ENCODE results near the gene COL21A1. TPM values are rescaled to one million over a fixed set of nuclear protein-coding genes. Genes with fewer than 3 reads are reported as not detected.

Gene COL21A1
- total and polyA plus RNA-seq, 2 of the 4 experiments (the other 2 are of a cell fraction), result 0.05 TPM; not detected in 1

- H2BK120ac ChIP-seq (ENCODE audit: low read depth, low read length), result no peak overlapping the region
- no CpG with 5 or more reads among the region's 2 CpGs for WGBS, 2 experiments (ENCODE audit: extremely low coverage in 2 of 2, insufficient read length in 1 of 2)
- H2BK5ac ChIP-seq (ENCODE audit: low read depth, low read length, poor library complexity, severe bottlenecking), result no peak overlapping the region
- H3K4ac ChIP-seq (ENCODE audit: low read depth, low read length), result no peak overlapping the region
- dilution Hi-C loops (cut with HindIII; ENCODE audit: low sequenced_read_pairs, unreplicated experiment) (no loop called here), in situ Hi-C loops (cut with MboI; ENCODE audit: low sequenced_read_pairs) (no loop called here), intact Hi-C loops (cut with micrococcal nuclease) (no loop called here)
- TF ChIP-seq CEBPB (IDR thresholded peaks at IDR 0.05; ENCODE audit: low read depth, low read length) (no peak), SMC3 (IDR thresholded peaks at IDR 0.05; ENCODE audit: low read depth, low read length) (no peak), USF2 (IDR thresholded peaks at IDR 0.05; ENCODE audit: low read depth, low read length) (no peak), NFE2L2 (IDR thresholded peaks at IDR 0.05; ENCODE audit: low read depth, low read length) (no peak), CHD1 (IDR thresholded peaks at IDR 0.05; ENCODE audit: low read depth, low read length) (no peak), ELK1 (IDR thresholded peaks at IDR 0.05; ENCODE audit: borderline replicate concordance, low read depth, low read length) (no peak), FOS (IDR thresholded peaks at IDR 0.05; ENCODE audit: low read depth, low read length) (no peak), RCOR1 (IDR thresholded peaks at IDR 0.05; ENCODE audit: insufficient replicate concordance, low read length) (no peak), MAZ (IDR thresholded peaks at IDR 0.05; ENCODE audit: borderline replicate concordance, low read depth, low read length) (no peak), MAFK (IDR thresholded peaks at IDR 0.05; ENCODE audit: low read depth, low read length) (no peak), MXI1 (IDR thresholded peaks at IDR 0.05; ENCODE audit: borderline replicate concordance, low read depth, low read length) (no peak), BHLHE40 (IDR thresholded peaks at IDR 0.05; ENCODE audit: low read depth, low read length) (no peak), POLR2A (IDR thresholded peaks at IDR 0.05; ENCODE audit: low read depth, low read length) (no peak), RAD21 (IDR thresholded peaks at IDR 0.05; ENCODE audit: low read length) (no peak)
- no peak overlapping the region; the same call in 2 of the 3 replicates for H2BK15ac ChIP-seq (ENCODE audit: low read depth, low read length)
- no peak overlapping the region for H3K9ac ChIP-seq (ENCODE audit: low read depth, low read length)
- no peaks in the 10 kb centered on the region for H3K9me1 ChIP-seq (ENCODE audit: insufficient read depth, low read length)
- no peak overlapping the region for H4K91ac ChIP-seq (ENCODE audit: insufficient read depth, low read depth, low read length)
- no peaks in the 10 kb centered on the region for H4K20me1 ChIP-seq (ENCODE audit: insufficient read depth, low read length)
- H3K14ac ChIP-seq (replicated peaks; ENCODE audit: low read depth, low read length), result no peak overlapping the region
- no peak overlapping the region for H3K18ac ChIP-seq (ENCODE audit: low read depth, low read length)
- H3K4me3 ChIP-seq (ENCODE audit: insufficient read depth, low read depth, low read length), result no peak overlapping the region
- BruUV-seq (replicated peaks), result no TSS peak
- no peak overlapping the region for H3K27ac ChIP-seq (ENCODE audit: insufficient read depth, low read length)
- ATAC-seq (ENCODE audit: low read depth) (no peak), DNase-seq (no peak)
- POLR2A ChIA-PET (ENCODE audit: unreplicated experiment), result no interaction called here
- H4K8ac ChIP-seq (ENCODE audit: low read depth in 2 of 2, low read length in 2 of 2), result no peak overlapping the region
- no peaks in the 10 kb centered on the region for H3K4me1 ChIP-seq (ENCODE audit: control insufficient read depth, insufficient read depth, low read length)
- CTCF ChIA-PET, result interaction anchor here (1.0 kb wide), 1 partner anchor 821 kb away, joined by 4 read pairs; no protein-coding TSS in a partner anchor
- H3K36me3 ChIP-seq (ENCODE audit: control insufficient read depth, insufficient read depth, low read length), result no peaks in the 10 kb centered on the region
- no peak overlapping the region for H2AK9ac ChIP-seq (replicated peaks; ENCODE audit: low read depth, low read length, poor library complexity)
- H2AK5ac ChIP-seq (ENCODE audit: low read depth, low read length), result no peak overlapping the region
- H3K9me3 ChIP-seq (ENCODE audit: control insufficient read depth, insufficient read depth, low read length), result peaks cover 2% of the 10 kb centered on the region; the same call in 1 of the 2 replicates
- H3K56ac ChIP-seq (ENCODE audit: extremely low read depth, insufficient read depth, low read length), result no peak overlapping the region
- no peak overlapping the region for H3K4me2 ChIP-seq (ENCODE audit: low read depth, low read length)
- H4K5ac ChIP-seq (ENCODE audit: low read depth, low read length), result no peak overlapping the region
- no peak overlapping the region for H3K23ac ChIP-seq (ENCODE audit: low read depth, low read length)
- no peak overlapping the region for H2AFZ ChIP-seq (replicated peaks; ENCODE audit: low read length, poor library complexity)
- no peak overlapping the region for H2BK20ac ChIP-seq (ENCODE audit: low read depth, low read length)
- H3K27me3 ChIP-seq (ENCODE audit: control insufficient read depth, insufficient read depth, low read length), result no peaks in the 10 kb centered on the region
- no peaks in the 10 kb centered on the region for H3K79me1 ChIP-seq (ENCODE audit: low read depth in 1 of 2, low read length in 2 of 2)
Observed at GRCh38 chr6:56096946-56097621, 150.3 kb downstream of the COL21A1 start.

Data from IMR-90 (cell line).